Gastrocnemius medialis (tissue), 4 donors: ENCODE measurements around the gene SMOC1. TPM values are rescaled to one million over a fixed set of nuclear protein-coding genes. Genes with fewer than 3 reads are reported as not detected.

Source experiments
- ATAC-seq, 2 donors: fragments of 150-250 bp; one replicate each; pipeline ENCODE4 v1.9.1; 2016
- DNase-seq, 2 donors: peaks; one replicate each; pipeline ENCODE4 v3.0.0-alpha.2; 2019
- H3K27ac ChIP-seq, 4 donors: fragments of 200-600 bp; sonication (generic); 1 replicate in 1 of 4; 2 replicates in 3 of 4; pipeline ENCODE4 v1.5.1; 2016 to 2018; ENCODE audit warnings: mild to moderate bottlenecking in 2 of 4, moderate library complexity in 1 of 4
- H3K27me3 ChIP-seq, 3 donors: fragments of 200-600 bp; sonication (generic) in 2 of 3; 1 replicate in 1 of 3; 2 replicates in 2 of 3; pipeline versions ENCODE4 v1.5.1 to v1.6.0; 2016 to 2019; ENCODE audit warnings: mild to moderate bottlenecking in 1 of 3, moderate library complexity in 1 of 3
- H3K36me3 ChIP-seq, 2 donors: fragments of 200-600 bp; sonication (generic) in 1 of 2; one replicate each; pipeline ENCODE4 v1.5.1; 2017 to 2018
- H3K4me1 ChIP-seq, 2 donors: fragments of 200-600 bp; sonication (generic) in 1 of 2; one replicate each; pipeline ENCODE4 v1.5.1; 2016 to 2017; ENCODE audit warnings: mild to moderate bottlenecking in 2 of 2
- H3K4me3 ChIP-seq, 4 donors: fragments of 200-600 bp; sonication (generic) in 3 of 4; 1 replicate in 1 of 4; 2 replicates in 3 of 4; pipeline ENCODE4 v1.5.1; 2016 to 2019; ENCODE audit warnings: mild to moderate bottlenecking in 2 of 4
- H3K9me3 ChIP-seq, 3 donors: fragments of 200-600 bp; sonication (generic) in 2 of 3; 1 replicate in 1 of 3; 2 replicates in 2 of 3; pipeline ENCODE4 v1.5.1; 2016 to 2019
- CTCF ChIP-seq, 5 experiments: fragments of 450-650 bp in 3 of 5; fragments of 200-600 bp in 2 of 5; sonication (generic) in 2 of 5; IDR thresholded peaks in 4 of 5; conservative IDR thresholded peaks in 1 of 5; 1 replicate in 4 of 5; 2 replicates in 1 of 5; pipeline ENCODE4 v1.5.1; 2016 to 2019; ENCODE audit warnings: antibody characterized with exemption in 5 of 5, mild to moderate bottlenecking in 3 of 5, moderate library complexity in 3 of 5
- POLR2A ChIP-seq, 2 donors: fragments of 450-650 bp; IDR thresholded peaks; one replicate each; pipeline ENCODE4 v1.6.1; 2017; ENCODE audit warnings: antibody characterized with exemption in 2 of 2, mild to moderate bottlenecking in 2 of 2, moderate library complexity in 2 of 2
- in situ Hi-C, 4 donors: fragments of 200-750 bp; cut with MboI; loops; one replicate each; pipeline versions ENCODE4 v1.15.0 to v1.8.0; 2017; ENCODE audit warnings: low sequenced_read_pairs in 4 of 4
- intact Hi-C: fragments of 100-400 bp; cut with DNase I; formaldehyde crosslinking; loops from one replicate; pipeline ENCODE4 v1.15.1; 2023; ENCODE audit warnings: low total_unique reads
- total RNA-seq, 4 donors: library from RNA; depleted of rRNA; stranded (reverse); fragments of >200 nt; gene quantifications; one replicate each; pipeline versions ENCODE4 v1.1.0 to v1.2.3, GENCODE V29; 2016

Gene SMOC1
- total RNA-seq, 4 donors from 2014 or later = 2.7 to 10.2 (median 7.8) TPM

- H3K4me3 ChIP-seq = no peak overlapping the region
- H3K4me1 ChIP-seq = no peaks in the 10 kb centered on the region
- no peaks in the 10 kb centered on the region for H3K9me3 ChIP-seq
- TF ChIP-seq CTCF (IDR thresholded peaks at IDR 0.05 in 4 of 5, conservative IDR thresholded peaks at IDR 0.05 in 1 of 5) (no peak), POLR2A (IDR thresholded peaks at IDR 0.05) (no peak)
- no peaks in the 10 kb centered on the region for H3K36me3 ChIP-seq
- H3K27ac ChIP-seq = no peak overlapping the region
- ATAC-seq = no peak
- in situ Hi-C loops (loop anchor here in 2 of 4 donors (5.0 to 25.0 kb wide), 2 partner anchors 215 to 230 kb away; no protein-coding TSS in a partner anchor), intact Hi-C loops (no loop called here)
- DNase-seq = no peak
- peaks cover 0 to 4% (median 0%) of the 10 kb centered on the region in 3 donors for H3K27me3 ChIP-seq
Measured at GRCh38 chr14:70032447-70032846, 153.2 kb downstream of the SMOC1 start.

DNA sequence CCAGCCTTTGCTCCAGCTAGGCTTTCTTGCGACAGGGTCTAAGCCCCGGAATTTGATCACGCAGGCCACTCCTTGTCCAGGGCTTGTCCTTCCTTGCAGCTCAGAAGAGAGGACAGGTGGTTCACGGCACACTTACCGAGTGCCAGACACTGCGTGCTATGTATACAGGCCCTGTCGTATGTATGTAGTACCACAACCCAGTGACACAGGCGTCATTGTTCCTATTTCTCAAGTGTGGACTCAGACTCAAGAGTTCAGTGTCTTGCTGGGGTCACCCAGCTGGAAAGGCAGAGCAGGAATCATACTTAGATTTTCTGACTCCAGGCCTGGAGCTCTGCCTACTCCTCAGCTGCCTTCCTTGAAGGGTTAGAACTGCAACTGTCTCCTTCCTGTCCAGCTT lies 153.9 kb downstream of the SMOC1 start:
- in situ Hi-C loops = loop anchor here in 2 of 4 donors (5.0 to 25.0 kb wide), 2 partner anchors 216 to 229 kb away; no protein-coding TSS in a partner anchor
- ATAC-seq (no peak), DNase-seq (no peak)
- Histone ChIP-seq H3K27ac (no peak overlapping the region), H3K4me3 (no peak overlapping the region), H3K4me1 (no peaks in the 10 kb centered on the region), H3K27me3 (peaks cover 0 to 4% (median 0%) of the 10 kb centered on the region in 3 donors), H3K9me3 (no peaks in the 10 kb centered on the region), H3K36me3 (no peaks in the 10 kb centered on the region)
- TF ChIP-seq POLR2A (IDR thresholded peaks at IDR 0.05) = no peak
- TF ChIP-seq CTCF (IDR thresholded peaks at IDR 0.05 in 4 of 5, conservative IDR thresholded peaks at IDR 0.05 in 1 of 5) = no peak
- intact Hi-C loops = no loop called here

- in situ Hi-C loops (loop anchor here in 2 of 4 donors (5.0 to 25.0 kb wide), 2 partner anchors 216 to 229 kb away; no protein-coding TSS in a partner anchor), intact Hi-C loops (no loop called here)
- no peak for DNase-seq
- H3K4me3 ChIP-seq = no peak overlapping the region
- H3K36me3 ChIP-seq = no peaks in the 10 kb centered on the region
- ATAC-seq = no peak
- H3K27me3 ChIP-seq = peaks cover 0 to 4% (median under 1%) of the 10 kb centered on the region in 3 donors
- no peaks in the 10 kb centered on the region for H3K9me3 ChIP-seq
- TF ChIP-seq CTCF (IDR thresholded peaks at IDR 0.05 in 4 of 5, conservative IDR thresholded peaks at IDR 0.05 in 1 of 5) (no peak), POLR2A (IDR thresholded peaks at IDR 0.05) (no peak)
- no peak overlapping the region for H3K27ac ChIP-seq
- H3K4me1 ChIP-seq = no peaks in the 10 kb centered on the region
Measured at GRCh38 chr14:70033561-70033960, 154.3 kb downstream of the SMOC1 start.

DNA sequence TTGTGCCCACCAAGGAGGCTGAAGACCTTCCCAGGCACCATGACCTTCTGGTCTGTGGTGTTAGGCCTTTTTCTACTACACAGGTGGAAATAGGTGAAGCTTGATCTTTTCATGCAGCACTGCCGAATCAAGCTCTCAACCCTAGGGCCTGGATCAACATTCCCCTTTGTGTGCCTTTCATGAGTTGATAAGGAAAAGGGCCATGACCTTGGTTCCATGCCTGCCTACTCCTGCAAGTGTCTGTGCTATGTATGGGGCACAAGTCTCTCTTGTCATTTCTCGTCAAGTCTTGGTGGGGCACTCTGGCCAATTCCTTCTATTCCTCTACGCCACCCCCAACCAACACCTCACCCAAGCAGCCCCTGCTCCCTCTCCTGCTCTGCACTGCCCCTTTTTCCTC lies 155.0 kb downstream of the SMOC1 start:
- in situ Hi-C loops = loop anchor here in 2 of 4 donors (5.0 to 25.0 kb wide), 2 partner anchors 217 to 228 kb away; no protein-coding TSS in a partner anchor
- H3K27ac ChIP-seq = no peak overlapping the region
- no peaks in the 10 kb centered on the region for H3K4me1 ChIP-seq
- no peak for TF ChIP-seq POLR2A (IDR thresholded peaks at IDR 0.05)
- no peak for TF ChIP-seq CTCF (IDR thresholded peaks at IDR 0.05 in 4 of 5, conservative IDR thresholded peaks at IDR 0.05 in 1 of 5)
- intact Hi-C loops = no loop called here
- H3K9me3 ChIP-seq = no peaks in the 10 kb centered on the region
- no peaks in the 10 kb centered on the region for H3K36me3 ChIP-seq
- H3K4me3 ChIP-seq = no peak overlapping the region
- ATAC-seq (no peak), DNase-seq (no peak)
- H3K27me3 ChIP-seq = peaks cover 0 to 4% (median 4%) of the 10 kb centered on the region in 3 donors

DNA sequence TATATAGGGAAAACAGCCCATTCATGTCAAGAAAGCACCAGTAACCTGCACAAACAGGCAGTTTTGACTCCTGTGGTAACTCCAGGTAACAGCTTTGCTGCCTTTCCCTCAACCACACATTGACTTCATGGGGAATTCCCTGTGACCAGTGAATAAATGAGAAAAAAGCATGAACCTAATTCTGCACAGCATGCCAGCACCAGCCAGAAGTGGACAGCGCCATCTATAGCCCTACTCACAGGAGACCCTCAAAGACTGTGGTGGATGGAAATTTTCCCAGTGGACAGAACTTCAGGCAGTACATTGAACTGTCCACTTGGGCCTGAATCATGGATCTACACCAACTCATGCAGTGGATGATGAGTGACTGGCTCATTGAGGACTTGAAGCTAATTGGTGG lies 157.4 kb downstream of the SMOC1 start:
- no peak for ATAC-seq
- Histone ChIP-seq H3K4me3 (no peak overlapping the region), H3K36me3 (no peaks in the 10 kb centered on the region), H3K27ac (no peak overlapping the region), H3K4me1 (no peaks in the 10 kb centered on the region), H3K27me3 (peaks cover 0 to 4% (median 4%) of the 10 kb centered on the region in 3 donors), H3K9me3 (no peaks in the 10 kb centered on the region)
- DNase-seq = no peak
- in situ Hi-C loops = loop anchor here in 1 of 4 donors (25.0 kb wide), 1 partner anchor 226 kb away; no protein-coding TSS in a partner anchor
- TF ChIP-seq POLR2A (IDR thresholded peaks at IDR 0.05) = no peak
- no peak for TF ChIP-seq CTCF (IDR thresholded peaks at IDR 0.05 in 4 of 5, conservative IDR thresholded peaks at IDR 0.05 in 1 of 5)
- intact Hi-C loops = no loop called here
